Activated B cell treated with CpG ODN at 0.5 μM for 24 hours (primary cell): ENCODE data around the gene SLC8A3. TPM values are rescaled to one million over a fixed set of nuclear protein-coding genes. Genes with fewer than 3 reads are reported as not detected.

ENCODE experiments used
- ATAC-seq: fragments of 200-7000 bp; cut with Tn5 transposase; one replicate; pipeline ENCODE4 v1.10.0; 2021; ENCODE audit warnings: low read depth, mild to moderate bottlenecking, moderate library complexity
- CTCF ChIA-PET: fragments of 350-600 bp; sonication (Branson Sonifier 250); formaldehyde crosslinking; loops from one replicate; lab custom pipeline; 2021; ENCODE audit warnings: antibody characterized with exemption; lab: Charles Lee
- POLR2A ChIA-PET: fragments of 350-600 bp; sonication (Branson Sonifier 250); formaldehyde crosslinking; loops from one replicate; lab custom pipeline; 2021; ENCODE audit warnings: antibody characterized with exemption; lab: Charles Lee
- DNase-seq: peaks from one replicate; pipeline ENCODE4 v3.0.0; 2022
- H3K27ac Mint-ChIP-seq: one replicate; pipeline ENCODE4 v1.8.0; 2020; ENCODE audit warnings: mixed read lengths
- H3K27me3 Mint-ChIP-seq: one replicate; pipeline ENCODE4 v1.8.0; 2021; ENCODE audit warnings: mixed read lengths
- H3K36me3 Mint-ChIP-seq: one replicate; pipeline ENCODE4 v1.8.0; 2021; ENCODE audit warnings: low read depth, mixed read lengths
- H3K4me1 Mint-ChIP-seq: one replicate; pipeline ENCODE4 v1.8.0; 2021; ENCODE audit warnings: mixed read lengths
- H3K4me3 Mint-ChIP-seq: one replicate; pipeline ENCODE4 v1.8.0; 2020; ENCODE audit warnings: mild to moderate bottlenecking, mixed read lengths
- H3K9me3 Mint-ChIP-seq: one replicate; pipeline ENCODE4 v1.8.0; 2020; ENCODE audit warnings: mixed read lengths
- intact Hi-C: fragments of 100-400 bp; cut with micrococcal nuclease; formaldehyde crosslinking; loops from one replicate; pipeline ENCODE4 v1.15.1; 2024
- total RNA-seq: library from RNA; stranded (reverse); gene quantifications from 2 replicates; pipeline ENCODE4 v1.2.3, GENCODE V29; 2022
- TF ChIP-seq, protein P1 (sequence below): fragments of 200-600 bp; IDR thresholded peaks from one replicate; pipeline ENCODE4 v1.8.0; 2022; ENCODE audit warnings: antibody characterized with exemption, mild to moderate bottlenecking

SLC8A3 gene
- total RNA-seq, 1 donor from 2014 or later, result 0.13 TPM

GRCh38 chr14:70097576-70098249, 91.0 kb downstream of the SLC8A3 start:
- Mint-ChIP-seq H3K9me3 (no peaks in the 10 kb centered on the region), H3K4me1 (no peaks in the 10 kb centered on the region), H3K4me3 (no peak overlapping the region), H3K36me3 (no peaks in the 10 kb centered on the region), H3K27ac (no peak overlapping the region), H3K27me3 (peaks cover 4% of the 10 kb centered on the region)
- intact Hi-C loops, result no loop called here
- CTCF ChIA-PET, result no interaction called here
- TF ChIP-seq, protein P1, sequence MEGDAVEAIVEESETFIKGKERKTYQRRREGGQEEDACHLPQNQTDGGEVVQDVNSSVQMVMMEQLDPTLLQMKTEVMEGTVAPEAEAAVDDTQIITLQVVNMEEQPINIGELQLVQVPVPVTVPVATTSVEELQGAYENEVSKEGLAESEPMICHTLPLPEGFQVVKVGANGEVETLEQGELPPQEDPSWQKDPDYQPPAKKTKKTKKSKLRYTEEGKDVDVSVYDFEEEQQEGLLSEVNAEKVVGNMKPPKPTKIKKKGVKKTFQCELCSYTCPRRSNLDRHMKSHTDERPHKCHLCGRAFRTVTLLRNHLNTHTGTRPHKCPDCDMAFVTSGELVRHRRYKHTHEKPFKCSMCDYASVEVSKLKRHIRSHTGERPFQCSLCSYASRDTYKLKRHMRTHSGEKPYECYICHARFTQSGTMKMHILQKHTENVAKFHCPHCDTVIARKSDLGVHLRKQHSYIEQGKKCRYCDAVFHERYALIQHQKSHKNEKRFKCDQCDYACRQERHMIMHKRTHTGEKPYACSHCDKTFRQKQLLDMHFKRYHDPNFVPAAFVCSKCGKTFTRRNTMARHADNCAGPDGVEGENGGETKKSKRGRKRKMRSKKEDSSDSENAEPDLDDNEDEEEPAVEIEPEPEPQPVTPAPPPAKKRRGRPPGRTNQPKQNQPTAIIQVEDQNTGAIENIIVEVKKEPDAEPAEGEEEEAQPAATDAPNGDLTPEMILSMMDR, result no peak
- ATAC-seq (no peak), DNase-seq (no peak)
- POLR2A ChIA-PET, result no interaction called here

- DNase-seq, result no peak
- Mint-ChIP-seq H3K9me3 (no peaks in the 10 kb centered on the region), H3K4me1 (no peaks in the 10 kb centered on the region), H3K27ac (no peak overlapping the region), H3K36me3 (no peaks in the 10 kb centered on the region), H3K4me3 (no peak overlapping the region), H3K27me3 (peaks cover 8% of the 10 kb centered on the region)
- ChIA-PET CTCF (no interaction called here), POLR2A (no interaction called here)
- TF ChIP-seq, protein P1, result no peak
- no peak for ATAC-seq
- intact Hi-C loops, result no loop called here
Observed at GRCh38 chr14:70096866-70097265, 91.9 kb downstream of the SLC8A3 start.

DNA sequence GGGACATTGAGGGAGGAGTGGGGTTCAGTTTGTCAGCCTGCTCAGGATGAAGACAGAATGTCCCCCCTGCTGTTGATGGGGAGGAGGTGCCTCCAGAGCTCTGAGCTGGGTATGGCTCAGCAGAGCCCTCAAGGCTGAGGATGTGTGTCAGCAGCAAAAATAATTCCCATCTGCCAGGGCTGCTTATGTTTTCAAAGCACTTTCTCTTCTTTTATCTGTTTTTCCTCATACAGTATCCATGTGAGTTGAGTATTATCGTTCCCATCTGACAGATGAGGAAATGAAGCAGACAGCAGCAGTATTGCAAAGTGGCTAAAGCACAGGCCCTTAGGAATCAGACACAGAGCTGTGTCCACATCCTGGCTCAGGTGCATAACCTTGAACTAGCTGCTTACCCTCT, 94.1 kb downstream of the SLC8A3 start:
- ChIA-PET POLR2A (no interaction called here), CTCF (no interaction called here)
- DNase-seq, result no peak
- Mint-ChIP-seq H3K36me3 (no peaks in the 10 kb centered on the region), H3K27ac (no peak overlapping the region), H3K4me3 (no peak overlapping the region), H3K27me3 (peaks cover 14% of the 10 kb centered on the region), H3K9me3 (no peaks in the 10 kb centered on the region), H3K4me1 (no peaks in the 10 kb centered on the region)
- intact Hi-C loops, result no loop called here
- ATAC-seq, result no peak
- TF ChIP-seq, protein P1, result no peak

DNA sequence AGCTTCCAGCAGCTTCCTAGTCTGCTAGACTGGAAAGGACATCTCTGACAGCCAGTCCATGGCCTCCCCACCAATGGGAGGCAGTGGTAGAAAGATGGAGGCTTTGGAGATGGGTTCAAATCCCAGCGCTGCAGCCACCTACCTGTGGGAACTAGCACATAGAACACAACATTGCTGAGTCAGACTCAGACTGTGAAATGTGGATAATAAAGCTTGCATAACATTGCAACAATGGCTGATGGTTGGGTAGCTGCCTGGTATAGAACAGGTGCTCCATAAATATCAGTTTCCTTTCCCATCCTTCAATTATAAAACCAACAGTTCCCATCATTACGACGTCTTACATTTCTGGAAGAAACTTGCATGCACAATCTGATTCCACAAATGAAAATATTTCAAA, 94.6 kb downstream of the SLC8A3 start:
- no peak overlapping the region for H3K4me3 Mint-ChIP-seq
- DNase-seq (no peak), ATAC-seq (no peak)
- intact Hi-C loops, result no loop called here
- H3K9me3 Mint-ChIP-seq, result no peaks in the 10 kb centered on the region
- no peaks in the 10 kb centered on the region for H3K4me1 Mint-ChIP-seq
- TF ChIP-seq, protein P1, result no peak
- H3K27ac Mint-ChIP-seq, result no peak overlapping the region
- H3K36me3 Mint-ChIP-seq, result no peaks in the 10 kb centered on the region
- peaks cover 14% of the 10 kb centered on the region for H3K27me3 Mint-ChIP-seq
- CTCF ChIA-PET, result no interaction called here
- POLR2A ChIA-PET, result no interaction called here

DNA sequence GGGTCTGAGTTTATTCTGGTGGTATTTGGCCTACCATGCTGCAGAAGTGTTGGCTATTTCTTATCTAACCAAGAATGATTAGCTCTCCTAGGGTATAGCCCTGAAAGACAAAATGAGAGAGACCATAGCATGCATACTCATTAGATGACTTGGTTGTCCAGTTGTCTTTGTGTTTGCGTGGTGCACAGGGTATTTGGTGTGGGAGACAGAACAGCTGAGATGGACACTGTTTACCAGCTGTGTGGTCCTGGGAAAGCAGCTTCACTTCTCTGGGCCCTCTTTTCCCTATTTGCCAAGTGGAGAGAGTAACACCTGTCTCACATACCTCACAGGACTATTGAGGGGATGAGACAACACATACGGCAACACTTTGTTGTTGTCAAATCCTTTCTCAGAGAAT, 95.6 kb downstream of the SLC8A3 start:
- Mint-ChIP-seq H3K4me3 (no peak overlapping the region), H3K27ac (no peak overlapping the region), H3K4me1 (no peaks in the 10 kb centered on the region), H3K9me3 (no peaks in the 10 kb centered on the region), H3K36me3 (no peaks in the 10 kb centered on the region), H3K27me3 (peaks cover 14% of the 10 kb centered on the region)
- ATAC-seq, result no peak
- intact Hi-C loops, result no loop called here
- POLR2A ChIA-PET, result no interaction called here
- no peak for DNase-seq
- TF ChIP-seq, protein P1, result no peak
- CTCF ChIA-PET, result no interaction called here
